Subcutaneous abdominal adipose tissue (tissue), 5 donors: ENCODE results near the gene STN1.

Source experiments
- H3K27ac ChIP-seq: one replicate; pipeline ENCODE4 v1.7.0; 2013; ENCODE audit warnings: low read depth, mild to moderate bottlenecking, inconsistent platforms, low read length, moderate library complexity
- H3K27me3 ChIP-seq, 5 donors: one replicate each; pipeline ENCODE4 v1.7.0; 2013; ENCODE audit warnings: low read length in 5 of 5, inconsistent platforms in 1 of 5; ENCODE audit not compliant: control insufficient read depth in 5 of 5, insufficient read depth in 4 of 5
- H3K36me3 ChIP-seq, 5 donors: one replicate each; pipeline ENCODE4 v1.7.0; 2013; ENCODE audit warnings: low read length in 5 of 5; ENCODE audit not compliant: control insufficient read depth in 5 of 5, insufficient read depth in 5 of 5
- H3K4me1 ChIP-seq, 5 donors: one replicate each; pipeline ENCODE4 v1.7.0; 2013; ENCODE audit warnings: low read length in 5 of 5, mild to moderate bottlenecking in 3 of 5, moderate library complexity in 1 of 5; ENCODE audit not compliant: control insufficient read depth in 5 of 5, insufficient read depth in 5 of 5
- H3K4me3 ChIP-seq, 5 donors: one replicate each; pipeline ENCODE4 v1.7.0; 2013; ENCODE audit warnings: low read length in 5 of 5, low read depth in 1 of 5
- H3K9ac ChIP-seq, 5 donors: one replicate each; pipeline ENCODE4 v1.7.0; 2013; ENCODE audit warnings: low read length in 5 of 5, mild to moderate bottlenecking in 4 of 5, moderate library complexity in 3 of 5
- H3K9me3 ChIP-seq, 5 donors: one replicate each; pipeline ENCODE4 v1.7.0; 2013; ENCODE audit warnings: low read length in 5 of 5; ENCODE audit not compliant: control insufficient read depth in 5 of 5
- donor health status: healthy.
- donor health status: healthy.
- donor health status: healthy.
- donor health status: healthy.
- donor health status: healthy.

The STN1 gene

DNA sequence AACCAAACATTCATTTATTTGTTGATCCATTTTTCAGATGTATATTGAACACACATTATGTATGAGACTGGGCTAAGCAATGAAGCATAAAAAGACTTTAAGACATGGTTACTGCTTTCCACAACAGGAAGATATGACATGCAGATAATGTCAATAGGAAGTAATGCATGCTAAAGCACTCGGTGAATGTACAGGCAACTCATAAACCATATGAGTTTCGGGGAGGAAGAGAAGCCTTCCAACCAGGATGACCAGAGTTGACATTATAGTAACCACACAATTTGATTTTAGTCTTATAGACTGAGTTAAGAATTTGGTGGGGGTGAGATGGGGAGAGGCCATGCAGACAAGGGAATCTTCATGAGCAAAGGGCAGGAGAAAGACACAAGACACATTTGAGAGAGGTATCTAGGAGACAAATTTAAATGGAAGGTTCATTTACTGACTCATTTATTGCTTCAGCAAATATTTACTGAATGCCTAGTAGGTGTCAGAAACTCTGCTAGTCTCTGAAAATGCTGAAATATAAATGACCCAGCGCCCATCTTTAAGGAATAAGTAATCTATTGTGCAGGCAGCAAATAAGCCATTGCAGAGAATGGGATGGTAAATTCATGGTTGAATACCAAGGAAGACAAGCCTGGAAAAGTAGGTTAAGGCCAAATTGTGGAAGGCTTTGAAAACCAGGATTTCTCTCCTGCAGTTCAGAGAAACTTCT lies 30.0 kb upstream of the STN1 start:
- Histone ChIP-seq H3K27me3 (no peaks in the 10 kb centered on the region), H3K36me3 (no peaks in the 10 kb centered on the region), H3K27ac (no peak overlapping the region), H3K4me3 (no peak overlapping the region), H3K4me1 (no peaks in the 10 kb centered on the region), H3K9ac (no peak overlapping the region), H3K9me3 (no peaks in the 10 kb centered on the region)

- H3K4me3 ChIP-seq = no peak overlapping the region
- H3K27me3 ChIP-seq = no peaks in the 10 kb centered on the region
- H3K4me1 ChIP-seq = peaks cover 0 to 6% (median 0%) of the 10 kb centered on the region in 5 donors
- H3K9ac ChIP-seq = no peak overlapping the region
- no peaks in the 10 kb centered on the region for H3K36me3 ChIP-seq
- no peak overlapping the region for H3K27ac ChIP-seq
- H3K9me3 ChIP-seq = no peaks in the 10 kb centered on the region
These were observed 24.9 kb upstream of the STN1 start for GRCh38 chr10:103942866-103943265.

GRCh38 chr10:103941801-103942200 lies 23.8 kb upstream of the STN1 start:
- no peak overlapping the region for H3K4me3 ChIP-seq
- H3K4me1 ChIP-seq = peaks cover 0 to 6% (median 0%) of the 10 kb centered on the region in 5 donors
- no peaks in the 10 kb centered on the region for H3K36me3 ChIP-seq
- H3K9ac ChIP-seq = no peak overlapping the region
- H3K9me3 ChIP-seq = no peaks in the 10 kb centered on the region
- no peak overlapping the region for H3K27ac ChIP-seq
- no peaks in the 10 kb centered on the region for H3K27me3 ChIP-seq

DNA sequence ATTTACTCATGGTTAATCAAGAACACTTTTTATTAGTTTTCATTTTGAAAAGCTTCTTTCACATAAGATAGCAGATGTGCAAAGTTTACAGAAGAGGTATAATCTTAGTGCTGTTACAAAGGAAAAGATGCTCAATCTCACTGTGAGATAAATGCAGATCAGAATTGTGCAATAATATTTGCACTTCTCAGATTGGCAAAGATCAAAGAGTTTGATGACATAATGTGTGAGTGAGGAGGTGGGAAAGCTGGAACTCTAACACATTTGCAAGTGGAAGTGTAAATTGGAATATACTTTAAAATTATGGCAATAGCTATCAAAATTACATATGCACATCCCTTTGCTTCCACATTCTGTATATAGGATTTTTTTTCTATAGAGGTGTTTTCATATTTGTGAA lies 21.5 kb upstream of the STN1 start:
- Histone ChIP-seq H3K4me3 (no peak overlapping the region), H3K9me3 (no peaks in the 10 kb centered on the region), H3K36me3 (no peaks in the 10 kb centered on the region), H3K27me3 (no peaks in the 10 kb centered on the region), H3K9ac (no peak overlapping the region), H3K4me1 (peaks cover 0 to 6% (median 0%) of the 10 kb centered on the region in 5 donors), H3K27ac (no peak overlapping the region)

GRCh38 chr10:103936022-103936421 lies 18.0 kb upstream of the STN1 start:
- Histone ChIP-seq H3K4me1 (peaks cover 0 to 6% (median 0%) of the 10 kb centered on the region in 5 donors), H3K9ac (no peak overlapping the region), H3K4me3 (no peak overlapping the region), H3K27ac (no peak overlapping the region), H3K27me3 (no peaks in the 10 kb centered on the region), H3K36me3 (no peaks in the 10 kb centered on the region), H3K9me3 (no peaks in the 10 kb centered on the region)

- no peak overlapping the region for H3K4me3 ChIP-seq
- no peaks in the 10 kb centered on the region for H3K9me3 ChIP-seq
- no peak overlapping the region for H3K27ac ChIP-seq
- H3K27me3 ChIP-seq = no peaks in the 10 kb centered on the region
- no peak overlapping the region for H3K9ac ChIP-seq
- peaks cover 0 to 6% (median 0%) of the 10 kb centered on the region in 5 donors for H3K4me1 ChIP-seq
- H3K36me3 ChIP-seq = no peaks in the 10 kb centered on the region
These were observed 16.3 kb upstream of the STN1 start for GRCh38 chr10:103934308-103934707.

DNA sequence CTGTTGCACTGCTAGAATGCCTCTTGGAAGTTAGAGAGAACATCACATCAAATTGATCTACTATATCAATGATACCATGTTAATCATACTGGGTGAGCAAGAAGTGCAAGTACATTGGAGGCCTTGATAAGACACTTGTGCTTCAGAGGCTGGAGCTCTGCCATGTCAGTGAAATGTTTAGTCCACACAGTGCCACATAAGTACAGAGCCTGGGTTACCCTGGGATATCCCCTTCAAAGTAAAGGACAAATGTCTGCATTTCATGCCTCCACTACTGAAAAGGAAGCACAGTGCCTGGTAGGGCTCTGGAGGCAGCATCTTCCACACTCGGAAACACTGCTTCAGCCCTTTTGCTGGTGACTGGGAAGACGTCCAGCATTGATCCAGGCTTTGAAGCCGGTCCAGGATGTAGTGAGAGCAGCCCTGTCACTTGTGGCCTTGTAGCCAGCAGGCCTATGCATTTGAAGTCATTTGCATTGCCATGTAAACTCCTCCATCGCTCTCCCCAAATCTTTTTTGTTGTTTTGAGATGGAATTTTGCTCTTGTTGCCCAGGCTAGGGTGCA lies 15.7 kb upstream of the STN1 start:
- Histone ChIP-seq H3K36me3 (no peaks in the 10 kb centered on the region), H3K9ac (no peak overlapping the region), H3K9me3 (no peaks in the 10 kb centered on the region), H3K27me3 (no peaks in the 10 kb centered on the region), H3K4me3 (no peak overlapping the region), H3K4me1 (peaks cover 0 to 5% (median 0%) of the 10 kb centered on the region in 5 donors), H3K27ac (no peak overlapping the region)

- Histone ChIP-seq H3K4me1 (no peaks in the 10 kb centered on the region), H3K27ac (no peak overlapping the region), H3K4me3 (no peak overlapping the region), H3K36me3 (no peaks in the 10 kb centered on the region), H3K9me3 (no peaks in the 10 kb centered on the region), H3K9ac (no peak overlapping the region), H3K27me3 (no peaks in the 10 kb centered on the region)
These were observed 15.0 kb upstream of the STN1 start for GRCh38 chr10:103932971-103933370.

- Histone ChIP-seq H3K27ac (no peak overlapping the region), H3K9ac (no peak overlapping the region), H3K4me3 (no peak overlapping the region), H3K9me3 (no peaks in the 10 kb centered on the region), H3K27me3 (no peaks in the 10 kb centered on the region), H3K36me3 (no peaks in the 10 kb centered on the region), H3K4me1 (no peaks in the 10 kb centered on the region)
These were observed 14.3 kb upstream of the STN1 start for GRCh38 chr10:103932271-103932670.

GRCh38 chr10:103931603-103932002 lies 13.6 kb upstream of the STN1 start:
- Histone ChIP-seq H3K4me1 (no peaks in the 10 kb centered on the region), H3K9me3 (no peaks in the 10 kb centered on the region), H3K9ac (no peak overlapping the region), H3K27ac (no peak overlapping the region), H3K27me3 (no peaks in the 10 kb centered on the region), H3K4me3 (no peak overlapping the region), H3K36me3 (no peaks in the 10 kb centered on the region)
